NCI-H226 (cell line): ENCODE data around the gene TMEM181.
A peak's percentile ranks its signal among the peaks of the same experiment; 100 is the strongest.
"Not testable (repeated sequence)": the region's sequence is repeated elsewhere in the genome, so short reads cannot be mapped to it uniquely, and the experiment has no call there.

Source experiments
- DNase-seq: peaks from one replicate; pipeline ENCODE4 v3.0.0-alpha.2; 2015

The TMEM181 gene

GRCh38 chr6:158663625-158664165 lies 103.8 kb downstream of the TMEM181 start:
- DNase-seq = no peak

DNA sequence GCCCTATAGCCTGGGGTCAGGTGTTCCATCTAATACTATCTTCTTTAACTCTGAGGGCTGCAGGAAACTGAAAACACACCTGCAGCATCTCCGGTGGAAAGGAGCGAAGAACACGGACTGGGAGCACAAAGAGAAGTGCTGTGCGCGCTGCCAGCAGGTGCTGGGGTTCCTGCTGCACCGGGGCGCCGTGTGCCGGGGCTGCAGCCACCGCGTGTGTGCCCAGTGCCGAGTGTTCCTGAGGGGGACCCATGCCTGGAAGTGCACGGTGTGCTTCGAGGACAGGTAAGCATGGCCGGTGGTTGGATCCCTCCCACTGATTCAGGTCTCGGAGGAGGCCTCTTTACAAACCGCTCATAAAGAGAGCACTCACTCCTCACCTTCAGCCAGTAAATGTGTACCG lies 105.4 kb downstream of the TMEM181 start:
- no peak for DNase-seq

DNA sequence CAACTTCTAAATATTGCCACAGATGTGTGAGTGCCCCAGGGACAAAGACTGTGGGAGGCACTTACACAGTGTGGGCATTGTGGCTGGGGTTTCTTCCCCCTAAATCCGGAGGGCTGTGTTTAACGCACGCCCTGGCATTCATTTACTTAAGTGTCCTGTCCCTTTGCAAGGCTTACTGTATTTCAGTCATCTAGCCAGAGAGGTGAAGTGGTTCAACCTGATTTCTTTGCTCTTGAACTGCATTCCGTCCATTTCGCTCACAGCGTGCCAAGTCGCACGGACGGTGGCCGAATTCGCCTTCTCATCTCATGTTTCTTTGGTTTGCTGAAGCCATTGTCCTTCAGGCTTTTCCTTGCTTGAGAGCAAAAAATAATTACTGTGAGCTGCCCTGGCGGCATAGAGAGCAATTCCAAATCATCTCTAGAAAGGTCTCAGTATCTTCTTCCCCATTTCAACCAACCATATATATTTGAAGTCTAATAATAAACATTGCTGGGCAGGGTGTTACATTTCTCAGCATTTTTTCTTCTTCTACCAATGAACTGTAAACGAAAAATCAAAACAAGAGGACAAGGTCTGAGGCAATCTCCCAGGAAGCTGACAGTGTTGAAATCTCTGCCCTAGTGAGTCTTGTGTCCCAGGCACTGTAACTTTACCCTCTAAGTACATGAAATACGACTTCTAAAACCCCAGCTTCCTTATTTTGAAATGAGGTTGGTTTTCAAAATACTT lies 106.9 kb downstream of the TMEM181 start:
- no peak for DNase-seq

- DNase-seq = no peak
Observed at GRCh38 chr6:158667360-158667981, 107.6 kb downstream of the TMEM181 start.

DNA sequence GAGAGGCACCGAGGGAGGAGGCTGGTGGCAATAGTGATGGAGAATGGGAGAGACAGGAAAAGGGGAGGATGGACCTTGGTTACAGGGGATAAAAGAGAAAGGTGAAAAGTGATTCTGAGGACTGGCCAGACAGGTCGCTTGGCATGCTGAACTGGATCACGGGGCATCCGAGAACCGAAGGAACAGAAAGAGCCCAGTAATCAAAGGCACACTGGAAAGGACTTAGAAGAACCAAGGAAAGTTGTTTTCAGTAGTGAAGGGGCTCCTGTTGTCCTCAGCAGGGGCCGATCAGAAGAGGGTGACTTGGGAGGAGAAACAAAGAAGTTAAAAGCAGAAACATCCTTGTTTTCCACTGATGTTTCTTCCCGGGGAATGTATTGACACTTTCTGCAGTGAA lies 108.8 kb downstream of the TMEM181 start:
- no peak for DNase-seq

- peak; percentile 31 for DNase-seq
Observed at GRCh38 chr6:158669145-158670035, 109.5 kb downstream of the TMEM181 start.

DNA sequence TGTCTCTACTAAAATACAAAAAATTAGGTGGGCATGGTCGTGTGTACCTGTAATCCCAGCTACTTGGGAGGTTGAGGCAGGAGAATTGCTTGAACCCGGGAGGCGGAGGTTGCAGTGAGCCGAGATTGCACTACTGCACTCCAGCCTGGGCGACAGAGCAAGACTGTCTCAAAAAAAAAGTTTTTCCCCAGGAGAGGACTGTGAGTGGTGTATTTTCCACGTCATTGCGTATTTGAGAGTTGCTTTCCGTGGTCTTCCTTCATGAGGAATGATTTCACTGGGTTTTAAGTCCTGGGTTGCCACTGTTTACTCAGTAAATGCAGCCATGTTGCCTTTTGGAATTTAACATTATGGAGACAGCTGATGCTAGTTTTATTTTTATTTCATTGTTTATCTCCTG lies 112.2 kb downstream of the TMEM181 start:
- DNase-seq = not testable (repeated sequence)

- DNase-seq = no peak
Observed at GRCh38 chr6:158672726-158673125, 112.8 kb downstream of the TMEM181 start.

DNA sequence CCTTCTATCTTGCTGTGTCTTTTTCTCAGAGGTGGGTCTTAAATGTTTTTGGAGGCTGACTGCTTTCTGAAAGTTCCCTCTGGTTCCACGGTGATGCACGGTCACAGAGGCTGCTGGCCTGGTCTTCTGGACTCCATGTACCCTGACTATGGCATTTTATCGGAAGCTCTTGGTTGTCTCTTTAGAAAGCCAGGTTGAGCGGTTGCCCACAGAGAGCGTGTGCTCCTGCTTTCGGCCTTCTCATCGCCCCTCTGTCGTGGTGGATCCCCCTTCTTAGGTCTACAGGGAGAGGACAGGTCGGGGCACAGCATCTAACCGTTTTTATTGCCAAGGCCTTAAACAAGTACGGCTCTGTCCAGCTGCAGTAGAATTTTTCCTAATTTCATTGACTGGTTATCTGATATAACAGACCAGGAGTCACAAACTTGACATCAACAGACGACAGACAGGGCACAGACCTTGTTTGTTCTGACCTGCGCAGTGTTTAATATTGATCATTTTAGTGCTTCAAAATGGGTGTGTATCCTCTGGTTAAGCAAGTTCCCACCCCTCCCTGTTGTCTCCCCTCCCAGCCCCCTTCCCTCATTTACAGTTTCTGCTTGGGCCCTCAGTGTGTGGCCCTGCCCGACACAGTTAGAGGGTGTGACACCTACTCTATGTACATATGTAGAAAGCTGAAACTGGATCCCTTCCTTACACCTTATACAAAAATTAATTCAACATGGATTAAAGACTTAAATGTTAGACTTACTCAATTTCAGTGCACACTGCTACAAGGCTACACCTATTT lies 114.6 kb downstream of the TMEM181 start:
- no peak for DNase-seq

DNA sequence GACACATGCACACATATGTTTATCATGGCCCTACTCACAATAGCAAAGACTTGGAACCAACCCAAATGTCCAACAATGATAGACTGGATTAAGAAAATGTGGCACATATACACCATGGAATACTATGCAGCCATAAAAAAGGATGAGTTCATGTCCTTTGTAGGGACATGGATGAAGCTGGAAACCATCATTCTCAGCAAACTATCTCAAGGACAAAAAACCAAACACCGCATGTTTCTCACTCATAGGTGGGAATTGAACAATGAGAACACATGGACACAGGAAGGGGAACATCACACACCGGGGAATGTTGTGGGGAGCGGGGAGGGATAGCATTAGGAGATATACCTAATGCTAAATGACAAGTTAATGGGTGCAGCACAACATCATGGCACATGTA lies 117.2 kb downstream of the TMEM181 start:
- DNase-seq = not testable (repeated sequence)

DNA sequence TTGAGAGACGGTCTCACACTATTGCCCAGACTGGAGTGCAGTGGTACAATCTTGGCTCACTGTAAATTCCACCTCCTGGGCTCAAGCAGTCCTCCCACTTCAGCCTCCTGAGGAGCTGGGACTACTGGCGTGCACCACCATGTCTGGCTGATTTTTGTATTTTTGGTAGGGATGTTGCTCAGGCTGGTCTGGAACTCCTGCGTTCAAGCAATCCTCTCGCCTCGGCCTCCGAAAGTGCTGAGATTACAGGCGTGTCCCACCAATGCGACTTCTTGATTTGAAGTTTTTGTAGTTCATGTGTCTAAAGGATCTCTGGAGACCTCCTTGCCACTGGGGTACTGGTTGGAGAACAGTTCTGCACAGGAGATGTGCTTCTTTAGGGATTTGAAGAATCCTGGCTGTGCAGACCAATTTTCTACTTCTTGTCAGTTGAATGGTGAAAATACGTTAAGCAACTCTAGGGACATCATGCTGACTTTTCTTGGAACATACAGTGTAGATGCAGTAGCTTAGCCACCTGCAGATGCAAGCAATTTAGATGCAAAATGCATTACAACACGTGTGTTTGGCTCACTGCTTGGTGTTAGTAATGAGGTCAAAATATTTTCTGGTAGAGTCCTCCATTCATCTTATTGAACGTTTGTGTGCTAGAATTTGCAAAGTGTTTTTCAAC lies 118.2 kb downstream of the TMEM181 start:
- no peak for DNase-seq

GRCh38 chr6:158680015-158680414 lies 120.1 kb downstream of the TMEM181 start:
- DNase-seq = no peak

DNA sequence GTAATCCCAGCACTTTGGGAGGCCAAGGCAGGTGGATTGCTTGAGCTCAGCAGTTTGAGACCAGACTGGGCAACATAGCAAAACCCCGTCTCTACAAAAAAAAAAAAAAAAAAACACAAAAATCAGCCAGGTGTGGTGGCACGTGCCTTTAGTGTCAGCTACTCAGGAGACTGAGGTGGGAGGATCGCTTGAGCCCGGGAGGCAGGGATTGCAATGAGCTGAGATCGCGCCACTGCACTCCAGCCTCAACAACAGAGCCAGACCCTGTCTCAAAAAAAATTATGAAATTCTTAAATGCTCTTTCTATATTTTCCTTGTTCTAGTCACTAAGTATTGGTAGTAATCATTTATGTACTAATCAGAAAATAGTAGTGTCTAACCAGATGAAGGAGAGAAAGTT lies 120.6 kb downstream of the TMEM181 start:
- no peak for DNase-seq

GRCh38 chr6:158684311-158684710 lies 124.4 kb downstream of the TMEM181 start:
- DNase-seq = no peak

DNA sequence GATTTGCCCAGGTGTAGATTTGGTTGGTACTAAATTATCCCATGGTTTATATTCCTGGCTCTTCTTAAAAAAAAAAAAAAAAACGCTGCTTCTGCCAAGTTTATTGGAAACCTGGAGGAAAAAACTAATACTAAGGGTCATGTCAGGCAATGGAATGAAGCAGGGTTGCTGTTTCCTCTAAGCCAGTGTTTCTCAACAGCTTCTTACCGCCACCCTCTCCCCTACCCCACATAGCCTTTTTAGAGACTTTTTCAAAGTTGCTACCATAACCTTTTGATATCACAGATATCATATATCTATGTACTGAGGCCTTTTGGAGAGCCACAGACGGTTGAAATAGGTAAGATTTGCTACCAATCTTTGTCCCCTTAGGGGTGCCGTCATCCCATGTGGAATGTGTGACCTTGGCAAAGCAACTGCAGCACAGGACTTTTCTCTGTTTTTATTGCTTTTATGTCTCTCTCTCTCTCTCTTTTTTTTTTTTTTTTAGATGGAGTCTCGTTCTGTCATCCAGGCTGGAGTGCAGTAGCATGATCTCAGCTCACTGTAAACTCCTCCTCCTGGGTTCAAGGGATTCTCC lies 124.9 kb downstream of the TMEM181 start:
- DNase-seq = no peak
